Fibroblast of pulmonary artery (primary cell): ENCODE data around the gene CAMK1D.

ENCODE experiments used
- DNase-seq: peaks from one replicate; pipeline ENCODE4 v3.0.0-alpha.2; 2010; ENCODE audit warnings: low read depth
- H3K4me3 ChIP-seq: replicated peaks from 2 replicates; pipeline ENCODE4 v1.5.1; 2011; ENCODE audit warnings: low read depth, mild to moderate bottlenecking, control low read depth, low read length, moderate library complexity
- CTCF ChIP-seq: IDR thresholded peaks from 2 replicates; pipeline ENCODE4 v1.5.1; 2011; ENCODE audit warnings: mild to moderate bottlenecking, control low read depth, low read length, inconsistent platforms; ENCODE audit errors: missing control alignments

Gene CAMK1D

GRCh38 chr10:12400266-12400931 lies 51.1 kb downstream of the CAMK1D start:
- no peak for TF ChIP-seq CTCF
- DNase-seq = peak; percentile 17
- no peak overlapping the region for H3K4me3 ChIP-seq

DNA sequence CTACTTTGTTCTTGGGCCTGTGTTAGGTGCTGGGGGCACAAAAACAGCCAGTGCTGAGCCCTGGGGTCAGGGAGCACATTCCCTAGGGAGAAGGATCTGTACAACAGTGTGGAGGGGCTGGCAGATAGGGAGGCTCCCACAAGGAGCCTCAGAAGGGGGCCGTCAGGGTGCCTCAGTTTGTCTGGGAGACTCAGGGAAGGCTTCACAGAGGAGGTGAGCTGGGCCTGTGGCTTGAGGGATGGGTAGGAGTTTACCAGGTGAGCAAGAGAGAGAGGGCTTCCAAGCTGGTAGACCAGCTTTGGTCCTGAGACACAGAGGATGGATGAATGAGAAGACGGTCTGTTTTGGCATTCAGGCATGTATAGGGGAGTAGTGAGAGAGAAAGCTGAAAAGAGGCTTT lies 52.1 kb downstream of the CAMK1D start:
- no peak for TF ChIP-seq CTCF
- DNase-seq = no peak
- H3K4me3 ChIP-seq = no peak overlapping the region

DNA sequence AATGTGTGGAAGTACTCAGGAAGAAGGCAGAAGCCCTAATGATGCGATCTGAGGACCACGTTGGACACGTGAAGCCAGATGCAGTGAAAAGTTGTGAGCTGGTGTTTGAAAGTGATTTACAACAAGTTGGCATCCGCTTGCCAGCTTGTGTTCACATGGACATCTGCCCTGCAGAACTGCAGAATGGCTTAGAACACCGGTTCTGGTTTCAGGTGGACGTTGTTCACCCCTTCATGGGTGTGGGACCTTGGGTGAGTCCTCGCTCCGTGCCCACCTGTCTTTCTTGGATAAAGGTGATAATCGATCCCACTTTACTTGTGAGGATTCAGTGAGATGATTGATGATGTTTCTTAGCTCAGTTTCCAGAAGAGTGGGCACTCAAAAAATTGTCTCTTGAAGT lies 53.8 kb downstream of the CAMK1D start:
- no peak for DNase-seq
- H3K4me3 ChIP-seq = no peak overlapping the region
- TF ChIP-seq CTCF = no peak

- H3K4me3 ChIP-seq = no peak overlapping the region
- no peak for DNase-seq
- no peak for TF ChIP-seq CTCF
These were observed 56.3 kb downstream of the CAMK1D start for GRCh38 chr10:12405342-12406320.

- no peak for DNase-seq
- no peak for TF ChIP-seq CTCF
These were observed 57.5 kb downstream of the CAMK1D start for GRCh38 chr10:12406764-12407400.

DNA sequence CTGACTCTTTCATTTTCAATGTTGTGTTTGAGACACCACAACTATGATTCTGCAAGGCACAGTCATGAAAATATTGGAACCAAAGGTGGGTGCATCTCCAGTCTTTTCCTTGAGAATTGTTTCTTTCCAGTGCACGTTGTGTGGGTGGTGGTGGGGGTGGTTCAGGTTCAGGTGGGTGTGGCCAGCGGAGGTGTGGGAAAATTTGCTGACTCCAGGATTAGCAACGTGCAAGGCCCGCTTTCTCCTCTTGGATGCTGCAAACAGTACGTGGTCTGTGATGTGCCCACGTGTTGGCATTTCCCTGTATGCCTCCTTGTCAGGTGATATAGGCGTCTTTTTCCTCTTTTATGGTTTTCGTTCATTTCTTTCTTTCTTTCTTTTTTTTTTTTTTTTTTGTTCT lies 59.1 kb downstream of the CAMK1D start:
- no peak for TF ChIP-seq CTCF
- no peak for DNase-seq
- no peak overlapping the region for H3K4me3 ChIP-seq

More at GRCh38 chr10:12406764-12407400, 57.5 kb downstream of the CAMK1D start:
- H3K4me3 ChIP-seq = no peak overlapping the region
